ENCODE results near the gene DSP.

- TF ChIP-seq CTCF (IDR thresholded peaks at IDR 0.05) (no peak), POLR2A (IDR thresholded peaks at IDR 0.05) (no peak), POLR2AphosphoS5 (IDR thresholded peaks at IDR 0.05) (no peak)
Measured at GRCh38 chr6:7526755-7527154, 14.7 kb upstream of the DSP start.

Data from stomach (tissue), 4 donors.